Endometrial microvascular endothelial cells (primary cell): Measurements from ENCODE around the gene SPDYE17. TPM values are rescaled to one million over a fixed set of nuclear protein-coding genes. Genes with fewer than 3 reads are reported as not detected.
"Not testable (repeated sequence)": the region's sequence is repeated elsewhere in the genome, so short reads cannot be mapped to it uniquely, and the experiment has no call there.

Experiments used
- in situ Hi-C: cut with HindIII; loops from 2 replicates; pipeline ENCODE4 v1.10.0; 2017; ENCODE audit warnings: low sequenced_read_pairs, low pct_unique_long_range_greater_than_20kb; ENCODE audit errors: inconsistent ontology term
- total RNA-seq: library from RNA; depleted of rRNA; stranded (reverse); fragments of >200 nt; gene quantifications from one replicate; pipeline ENCODE4 v1.2.3, GENCODE V29; 2015; ENCODE audit errors: inconsistent ontology term

Gene SPDYE17
- total RNA-seq, 1 donor from 2014 or later = not detected

- in situ Hi-C loops = not testable (repeated sequence)
Measured at GRCh38 chr7:76977761-76978367, 54.3 kb downstream of the SPDYE17 start.

- in situ Hi-C loops = not testable (repeated sequence)
Measured at GRCh38 chr7:76974793-76975579, 57.2 kb downstream of the SPDYE17 start.

- in situ Hi-C loops = not testable (repeated sequence)
Measured at GRCh38 chr7:76974336-76974735, 57.8 kb downstream of the SPDYE17 start.

GRCh38 chr7:76972391-76972790, 59.8 kb downstream of the SPDYE17 start:
- in situ Hi-C loops = not testable (repeated sequence)

Other genes starting within 250 kb of the SPDYE17 start
- gene SPDYE18, start 30.2 kb upstream of the SPDYE17 start, total RNA-seq = not detected
- 0.37 TPM for gene CCDC146, start 90.3 kb upstream of the SPDYE17 start, total RNA-seq
- gene FGL2, start 167.5 kb upstream of the SPDYE17 start, total RNA-seq = 0.37 TPM